ENCODE measurements around the gene FHIP2A.
"Not testable (repeated sequence)": the region's sequence is repeated elsewhere in the genome, so short reads cannot be mapped to it uniquely, and the experiment has no call there.

FHIP2A gene, protein sequence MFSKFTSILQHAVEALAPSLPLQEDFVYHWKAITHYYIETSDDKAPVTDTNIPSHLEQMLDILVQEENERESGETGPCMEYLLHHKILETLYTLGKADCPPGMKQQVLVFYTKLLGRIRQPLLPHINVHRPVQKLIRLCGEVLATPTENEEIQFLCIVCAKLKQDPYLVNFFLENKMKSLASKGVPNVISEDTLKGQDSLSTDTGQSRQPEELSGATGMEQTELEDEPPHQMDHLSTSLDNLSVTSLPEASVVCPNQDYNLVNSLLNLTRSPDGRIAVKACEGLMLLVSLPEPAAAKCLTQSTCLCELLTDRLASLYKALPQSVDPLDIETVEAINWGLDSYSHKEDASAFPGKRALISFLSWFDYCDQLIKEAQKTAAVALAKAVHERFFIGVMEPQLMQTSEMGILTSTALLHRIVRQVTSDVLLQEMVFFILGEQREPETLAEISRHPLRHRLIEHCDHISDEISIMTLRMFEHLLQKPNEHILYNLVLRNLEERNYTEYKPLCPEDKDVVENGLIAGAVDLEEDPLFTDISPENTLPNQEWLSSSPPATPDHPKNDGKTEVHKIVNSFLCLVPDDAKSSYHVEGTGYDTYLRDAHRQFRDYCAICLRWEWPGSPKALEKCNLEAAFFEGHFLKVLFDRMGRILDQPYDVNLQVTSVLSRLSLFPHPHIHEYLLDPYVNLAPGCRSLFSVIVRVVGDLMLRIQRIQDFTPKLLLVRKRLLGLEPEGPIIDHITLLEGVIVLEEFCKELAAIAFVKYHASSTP

GRCh38 chr10:114821293-114821914 lies at the start of gene FHIP2A:
FHIP2A (plus strand) TSS chr10:114821780; CDS start chr10:114822079, 299 bp downstream.
- peaks cover 8% of the 10 kb centered on the region for H3K36me3 Mint-ChIP-seq
- H3K9me3 Mint-ChIP-seq (ENCODE audit: low read depth): no peaks in the 10 kb centered on the region
- H3K27me3 Mint-ChIP-seq: no peaks in the 10 kb centered on the region
- H3K27ac Mint-ChIP-seq: peak within 1 kb of the TSS; percentile 91
- H3K4me1 Mint-ChIP-seq (ENCODE audit: low read depth): peaks cover 36% of the 10 kb centered on the region
- H3K4me3 Mint-ChIP-seq: peak within 1 kb of the TSS; percentile 96

DNA sequence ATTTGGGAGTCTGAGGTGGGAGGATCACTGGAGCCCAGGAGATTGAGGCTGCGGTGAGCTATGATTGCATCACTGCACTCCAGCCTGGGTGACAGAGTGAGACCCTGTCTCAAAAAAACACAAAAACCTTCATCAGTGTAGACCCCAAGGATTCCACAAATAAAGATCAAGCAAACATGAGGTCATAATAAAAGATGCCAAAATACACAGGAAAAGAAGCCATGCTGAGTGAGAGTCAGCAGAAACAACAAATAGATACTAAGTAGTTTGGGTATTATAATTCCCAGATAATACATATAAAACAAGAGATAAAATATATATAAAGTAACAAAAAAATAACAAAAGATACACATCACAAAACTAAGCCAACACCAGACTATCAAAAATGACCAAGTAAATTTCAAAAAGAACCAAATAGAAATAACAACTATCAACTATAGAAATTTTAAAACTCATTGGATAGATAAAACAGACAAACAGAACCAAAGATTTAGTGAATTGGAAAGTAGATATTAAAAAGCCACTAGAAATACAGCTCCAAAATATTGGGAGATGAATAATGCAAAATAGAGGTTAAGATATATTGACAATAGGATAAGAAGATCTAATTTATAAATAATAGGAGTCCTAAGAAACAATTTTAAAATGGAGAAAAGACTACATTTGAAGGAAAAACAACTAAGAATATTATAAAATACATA lies 48.9 kb upstream of the FHIP2A start:
- H3K4me3 Mint-ChIP-seq: no peak overlapping the region
- H3K27me3 Mint-ChIP-seq: peaks cover 7% of the 10 kb centered on the region
- no peaks in the 10 kb centered on the region for H3K36me3 Mint-ChIP-seq
- peaks cover 3% of the 10 kb centered on the region for H3K4me1 Mint-ChIP-seq (ENCODE audit: low read depth)
- no peak overlapping the region for H3K27ac Mint-ChIP-seq
- H3K9me3 Mint-ChIP-seq (ENCODE audit: low read depth): no peaks in the 10 kb centered on the region

DNA sequence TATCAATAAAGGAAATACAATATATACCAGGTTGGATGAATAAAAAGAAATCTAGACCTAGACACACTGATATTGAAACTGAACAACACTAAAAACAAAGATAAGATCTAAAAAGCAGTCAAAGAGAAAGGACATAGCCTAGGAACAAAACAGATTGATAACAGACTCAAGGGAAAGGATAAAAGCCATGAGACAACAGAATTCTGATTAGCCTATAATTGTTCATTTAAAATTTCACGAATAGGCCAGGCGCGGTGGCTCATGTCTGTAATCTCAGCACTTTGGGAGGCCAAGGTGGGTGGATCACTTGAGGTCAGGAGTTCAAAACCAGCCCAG lies 48.4 kb upstream of the FHIP2A start:
- Mint-ChIP-seq H3K27ac (no peak overlapping the region), H3K27me3 (peaks cover 8% of the 10 kb centered on the region)

DNA sequence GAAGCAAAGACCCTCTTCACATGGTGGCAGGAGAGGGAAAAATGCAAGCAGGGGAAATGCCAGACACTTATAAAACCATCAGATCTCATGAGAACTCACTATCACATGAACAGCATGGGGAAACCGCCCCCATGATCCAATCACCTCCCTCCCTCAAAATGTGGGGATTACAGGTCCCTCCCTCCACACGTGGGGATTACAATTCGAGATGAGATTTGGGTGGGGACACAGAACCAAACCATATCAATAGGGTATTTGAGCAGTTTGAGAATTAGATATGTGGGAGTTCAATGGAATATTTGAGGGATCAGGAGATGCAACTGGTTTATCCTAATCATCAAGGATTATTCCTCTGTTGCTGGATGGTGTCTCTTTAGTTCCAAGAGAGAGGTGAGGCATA lies 46.5 kb upstream of the FHIP2A start:
- H3K4me3 Mint-ChIP-seq; H3K4me1 Mint-ChIP-seq (ENCODE audit: low read depth); H3K27ac Mint-ChIP-seq; H3K36me3 Mint-ChIP-seq; H3K9me3 Mint-ChIP-seq (ENCODE audit: low read depth): not testable (repeated sequence)
- peaks cover 11% of the 10 kb centered on the region for H3K27me3 Mint-ChIP-seq

More for the DNA sequence above, 48.4 kb upstream of the FHIP2A start:
- no peak overlapping the region for H3K4me3 Mint-ChIP-seq
- no peaks in the 10 kb centered on the region for H3K36me3 Mint-ChIP-seq
- H3K4me1 Mint-ChIP-seq (ENCODE audit: low read depth): peaks cover 3% of the 10 kb centered on the region
- H3K9me3 Mint-ChIP-seq (ENCODE audit: low read depth): no peaks in the 10 kb centered on the region

DNA sequence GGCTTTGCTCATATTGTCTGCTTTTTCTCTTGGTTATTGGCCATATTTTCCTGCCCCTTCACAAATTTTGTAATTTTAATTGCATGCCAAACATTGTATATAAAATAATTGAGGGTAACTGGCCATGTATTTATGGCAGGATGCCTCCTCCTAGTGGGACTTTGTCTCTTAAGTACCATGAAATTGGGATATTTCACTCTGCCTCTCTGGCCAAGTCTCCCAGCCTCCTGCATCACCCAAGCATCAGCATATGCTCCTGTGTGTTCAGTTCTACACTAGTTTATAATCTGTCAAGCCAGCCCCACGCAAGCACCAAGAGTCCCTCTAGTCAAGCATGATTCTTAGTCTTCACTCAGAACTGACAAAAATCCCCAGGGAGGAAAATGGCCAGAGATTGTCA lies 44.2 kb upstream of the FHIP2A start:
- Mint-ChIP-seq H3K4me1 (ENCODE audit: low read depth) (no peaks in the 10 kb centered on the region), H3K9me3 (ENCODE audit: low read depth) (no peaks in the 10 kb centered on the region), H3K27me3 (peaks cover 7% of the 10 kb centered on the region), H3K36me3 (no peaks in the 10 kb centered on the region), H3K27ac (no peak overlapping the region), H3K4me3 (no peak overlapping the region)

GRCh38 chr10:114779803-114780576 lies 41.6 kb upstream of the FHIP2A start:
- Mint-ChIP-seq H3K27ac (no peak overlapping the region), H3K27me3 (peaks cover 9% of the 10 kb centered on the region), H3K4me1 (ENCODE audit: low read depth) (no peaks in the 10 kb centered on the region), H3K4me3 (no peak overlapping the region), H3K9me3 (ENCODE audit: low read depth) (no peaks in the 10 kb centered on the region), H3K36me3 (no peaks in the 10 kb centered on the region)

DNA sequence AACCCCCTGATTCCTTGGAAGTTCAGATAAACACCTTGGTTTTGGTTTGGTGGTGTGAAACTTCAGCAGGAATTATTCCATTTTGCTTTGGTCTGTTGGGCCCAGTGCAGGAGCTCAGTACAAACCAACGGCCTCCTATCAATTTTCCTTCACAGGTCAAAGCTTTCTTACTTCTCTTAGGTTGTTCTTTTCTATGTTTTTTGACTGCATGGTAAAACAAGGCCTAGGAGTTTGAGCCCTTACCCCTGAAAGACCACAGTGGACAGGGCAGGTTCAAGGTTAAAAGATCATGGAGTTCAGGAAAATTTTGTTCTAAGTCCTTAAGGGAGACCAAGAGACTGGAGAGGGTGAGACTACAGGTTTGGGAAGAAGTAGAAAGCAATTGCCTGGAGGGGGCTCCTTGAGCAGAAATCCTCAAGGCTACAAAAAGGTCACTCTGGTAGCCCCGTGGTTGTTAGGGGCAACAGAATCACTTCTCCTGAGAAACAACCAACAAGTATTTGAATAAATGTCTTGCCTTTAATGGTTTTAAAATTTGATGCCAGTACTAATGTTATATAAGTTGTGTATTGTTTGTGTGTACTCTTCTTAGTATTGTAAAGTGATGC lies 40.9 kb upstream of the FHIP2A start:
- no peak overlapping the region for H3K4me3 Mint-ChIP-seq
- H3K36me3 Mint-ChIP-seq: no peaks in the 10 kb centered on the region
- H3K27me3 Mint-ChIP-seq: peaks cover 9% of the 10 kb centered on the region
- H3K9me3 Mint-ChIP-seq (ENCODE audit: low read depth): no peaks in the 10 kb centered on the region
- no peak overlapping the region for H3K27ac Mint-ChIP-seq
- no peaks in the 10 kb centered on the region for H3K4me1 Mint-ChIP-seq (ENCODE audit: low read depth)

GRCh38 chr10:114782666-114783065 lies 38.9 kb upstream of the FHIP2A start:
- Mint-ChIP-seq H3K4me1 (ENCODE audit: low read depth) (no peaks in the 10 kb centered on the region), H3K4me3 (no peak overlapping the region), H3K36me3 (no peaks in the 10 kb centered on the region), H3K9me3 (ENCODE audit: low read depth) (no peaks in the 10 kb centered on the region), H3K27ac (no peak overlapping the region), H3K27me3 (peaks cover 7% of the 10 kb centered on the region)

DNA sequence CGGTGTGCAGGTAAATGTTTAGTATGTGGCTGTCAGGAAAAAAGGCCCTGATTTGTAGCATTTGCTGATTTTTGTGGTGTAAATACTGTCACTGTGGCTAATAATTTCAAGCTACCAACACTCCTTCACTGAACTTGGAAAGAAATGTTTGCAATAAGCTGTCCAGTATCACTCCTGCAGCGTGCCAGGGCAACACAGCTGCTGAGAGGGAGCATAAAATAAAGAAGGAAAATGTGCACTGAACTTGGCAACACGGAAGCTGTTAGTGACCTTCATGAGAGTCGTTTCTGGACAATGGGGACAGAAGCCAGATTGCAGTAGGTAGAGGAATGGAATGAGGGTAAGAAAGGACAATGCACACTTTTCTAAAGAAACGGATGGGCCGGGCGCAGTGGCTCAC lies 37.9 kb upstream of the FHIP2A start:
- Mint-ChIP-seq H3K27ac (no peak overlapping the region), H3K36me3 (no peaks in the 10 kb centered on the region), H3K9me3 (ENCODE audit: low read depth) (no peaks in the 10 kb centered on the region), H3K4me1 (ENCODE audit: low read depth) (no peaks in the 10 kb centered on the region), H3K27me3 (peaks cover 4% of the 10 kb centered on the region), H3K4me3 (no peak overlapping the region)

DNA sequence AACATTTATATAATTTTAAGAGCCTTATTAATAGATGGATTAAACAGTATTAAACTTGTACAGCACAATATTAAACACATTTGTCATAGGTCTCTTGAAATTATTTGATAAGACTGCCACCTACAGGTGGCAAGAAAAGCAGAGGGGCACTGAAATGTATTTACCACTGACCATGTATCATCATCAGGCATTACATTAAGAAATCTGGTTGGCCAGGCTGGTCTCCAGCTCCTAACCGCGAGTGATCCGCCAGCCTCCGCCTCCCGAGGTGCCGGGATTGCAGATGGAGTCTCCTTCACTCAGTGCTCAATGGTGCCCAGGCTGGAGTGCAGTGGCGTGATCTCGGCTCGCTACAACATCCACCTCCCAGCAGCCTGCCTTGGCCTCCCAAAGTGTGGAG lies 35.1 kb upstream of the FHIP2A start:
- not testable (repeated sequence) for H3K4me3 Mint-ChIP-seq; H3K4me1 Mint-ChIP-seq (ENCODE audit: low read depth); H3K9me3 Mint-ChIP-seq (ENCODE audit: low read depth); H3K27me3 Mint-ChIP-seq; H3K27ac Mint-ChIP-seq; H3K36me3 Mint-ChIP-seq

- not testable (repeated sequence) for H3K4me3 Mint-ChIP-seq; H3K4me1 Mint-ChIP-seq (ENCODE audit: low read depth); H3K27me3 Mint-ChIP-seq; H3K27ac Mint-ChIP-seq; H3K9me3 Mint-ChIP-seq (ENCODE audit: low read depth); H3K36me3 Mint-ChIP-seq
These were observed 34.4 kb upstream of the FHIP2A start for GRCh38 chr10:114787131-114787530.

DNA sequence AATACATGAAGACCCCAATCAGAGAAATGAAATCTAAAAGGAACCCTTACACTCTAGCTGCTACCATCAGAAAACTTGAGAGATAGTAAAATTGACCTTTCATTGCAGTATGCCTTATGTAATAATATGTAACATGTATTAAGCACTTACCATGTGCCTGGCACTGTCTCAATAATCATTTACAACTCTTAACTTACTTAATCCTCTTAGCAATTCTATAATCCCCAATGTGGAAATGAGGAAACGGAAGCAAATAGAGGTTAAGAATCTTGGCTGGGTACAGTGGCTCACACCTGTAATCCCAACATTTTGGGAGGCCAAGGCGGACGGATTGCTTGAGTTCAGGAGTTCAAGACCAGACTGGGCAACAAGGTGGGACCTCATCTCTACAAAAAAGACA lies 29.8 kb upstream of the FHIP2A start:
- H3K27ac Mint-ChIP-seq: no peak overlapping the region
- no peaks in the 10 kb centered on the region for H3K27me3 Mint-ChIP-seq
- H3K4me1 Mint-ChIP-seq (ENCODE audit: low read depth): no peaks in the 10 kb centered on the region
- H3K9me3 Mint-ChIP-seq (ENCODE audit: low read depth): peaks cover 2% of the 10 kb centered on the region
- peaks cover 2% of the 10 kb centered on the region for H3K36me3 Mint-ChIP-seq
- no peak overlapping the region for H3K4me3 Mint-ChIP-seq

GRCh38 chr10:114795039-114795438 lies 26.5 kb upstream of the FHIP2A start:
- H3K9me3 Mint-ChIP-seq (ENCODE audit: low read depth): peaks cover 5% of the 10 kb centered on the region
- no peak overlapping the region for H3K4me3 Mint-ChIP-seq
- H3K4me1 Mint-ChIP-seq (ENCODE audit: low read depth): no peaks in the 10 kb centered on the region
- no peaks in the 10 kb centered on the region for H3K27me3 Mint-ChIP-seq
- H3K36me3 Mint-ChIP-seq: peaks cover 6% of the 10 kb centered on the region
- no peak overlapping the region for H3K27ac Mint-ChIP-seq

DNA sequence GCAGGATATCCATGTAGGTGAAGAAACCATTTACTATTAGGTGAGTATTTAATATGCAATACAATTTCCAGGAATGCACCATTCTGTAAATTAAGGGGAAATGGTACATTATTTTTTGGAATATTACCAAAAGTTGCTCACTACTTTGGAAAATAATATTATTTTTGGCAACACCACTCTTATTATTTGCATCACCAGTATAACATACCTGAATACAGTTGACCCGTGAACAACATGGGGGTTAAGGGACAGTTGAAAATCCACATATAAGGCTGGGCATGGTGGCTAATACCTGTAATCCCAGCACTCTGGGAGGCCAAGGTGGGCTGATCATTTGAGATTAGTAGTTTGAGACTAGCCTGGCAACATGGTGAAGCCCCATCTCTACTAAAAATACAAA lies 21.2 kb upstream of the FHIP2A start:
- no peak overlapping the region for H3K27ac Mint-ChIP-seq
- H3K27me3 Mint-ChIP-seq: no peaks in the 10 kb centered on the region
- H3K36me3 Mint-ChIP-seq: peaks cover 6% of the 10 kb centered on the region
- peaks cover 5% of the 10 kb centered on the region for H3K9me3 Mint-ChIP-seq (ENCODE audit: low read depth)
- peaks cover 18% of the 10 kb centered on the region for H3K4me1 Mint-ChIP-seq (ENCODE audit: low read depth)
- no peak overlapping the region for H3K4me3 Mint-ChIP-seq
